ENCODE data around the gene PSAP.

PSAP gene

DNA sequence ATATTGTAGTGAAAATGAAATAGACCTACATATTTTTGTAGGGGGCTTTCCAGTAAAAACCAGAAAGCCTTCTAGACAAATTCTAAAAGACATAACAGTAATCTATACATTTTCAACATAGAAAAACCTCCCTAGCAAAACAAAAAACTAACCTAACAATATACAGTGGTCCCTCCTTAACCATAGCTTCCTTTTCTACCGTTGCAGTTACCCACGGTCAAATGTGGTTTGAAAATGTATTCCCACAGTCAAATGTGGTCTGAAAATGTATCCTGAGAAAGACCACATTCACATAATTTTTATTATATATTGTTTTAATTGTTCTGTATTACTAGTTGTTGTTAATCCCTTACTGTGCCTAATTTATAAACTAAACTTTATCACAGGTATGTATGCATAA, 6.4 kb downstream of the PSAP start:
- DNase-seq (ENCODE audit: low read depth), result no peak

DNA sequence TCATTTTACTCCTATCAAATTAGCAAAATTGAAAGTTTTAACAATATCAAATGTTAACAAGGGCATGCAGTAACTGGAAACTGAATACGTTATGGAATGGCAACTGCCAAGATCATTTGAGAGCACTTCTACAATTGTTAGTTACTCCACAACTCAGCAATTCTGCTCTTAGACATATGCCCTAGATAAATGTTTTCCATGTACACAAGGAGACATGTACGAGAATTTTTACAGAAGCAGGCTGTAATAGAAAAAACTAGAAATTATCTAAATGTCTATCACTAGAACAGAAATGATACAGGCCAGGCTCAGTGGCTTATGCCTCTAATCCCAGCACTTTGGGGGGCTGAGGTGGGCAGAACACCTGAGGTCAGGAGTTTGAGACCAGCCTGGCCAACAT, 7.0 kb downstream of the PSAP start:
- no peak for DNase-seq (ENCODE audit: low read depth)

DNA sequence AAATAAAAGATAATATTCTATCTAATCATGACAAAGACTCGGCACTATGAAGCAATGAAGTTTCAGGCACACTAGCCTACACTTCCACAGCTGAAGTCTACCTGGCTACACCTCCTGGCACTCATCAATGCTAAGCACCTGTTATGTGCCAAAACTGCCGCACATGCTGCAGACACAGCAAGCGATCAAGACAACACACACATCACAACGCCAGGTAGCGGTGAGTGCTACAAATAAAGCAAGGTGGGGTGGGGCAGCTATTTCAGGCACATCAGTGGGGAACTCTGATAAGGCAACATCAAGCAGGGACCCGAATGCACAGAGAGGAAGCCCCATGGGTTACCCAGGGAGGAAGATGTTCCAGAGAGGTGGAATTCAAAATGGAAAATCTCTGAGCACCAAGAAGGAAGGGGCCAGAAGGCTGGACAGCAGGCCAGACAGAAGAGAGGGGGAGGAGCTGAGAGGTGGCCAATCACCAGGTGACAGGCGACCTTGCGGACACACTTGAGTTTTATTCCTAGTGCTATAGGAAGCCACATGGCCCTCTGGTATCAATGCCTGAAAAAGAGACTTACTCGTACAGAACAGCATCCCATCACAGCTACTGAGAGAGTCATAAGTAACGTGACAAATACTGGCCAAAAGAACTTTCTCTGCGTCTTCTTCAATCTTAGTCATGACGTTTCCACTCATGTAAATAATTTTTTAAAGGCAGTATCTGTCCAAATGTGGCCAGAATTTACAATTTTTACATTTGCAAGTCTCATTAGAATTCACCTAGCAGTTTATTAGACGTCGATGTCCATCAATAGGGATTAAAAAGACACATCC, 8.0 kb downstream of the PSAP start:
- DNase-seq (ENCODE audit: low read depth), result no peak

DNA sequence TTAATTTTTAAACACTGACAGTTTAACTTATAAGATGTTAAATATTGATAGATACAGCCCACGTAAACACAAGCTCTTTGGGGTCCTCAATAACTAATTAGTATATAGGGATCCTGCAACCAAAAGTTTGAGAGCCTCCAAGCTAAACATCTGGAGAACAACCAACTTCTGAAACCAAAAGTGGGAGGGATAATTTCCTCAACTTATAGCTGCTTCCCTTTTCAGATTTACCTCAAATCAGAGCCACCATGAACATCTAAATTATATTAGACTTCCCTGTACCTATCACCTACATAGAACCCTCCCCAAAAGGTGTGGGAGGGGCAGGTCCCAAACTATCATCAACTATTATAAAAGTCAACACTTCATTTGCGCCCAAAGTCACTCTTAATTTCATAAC, 8.6 kb downstream of the PSAP start:
- no peak for DNase-seq (ENCODE audit: low read depth)

DNA sequence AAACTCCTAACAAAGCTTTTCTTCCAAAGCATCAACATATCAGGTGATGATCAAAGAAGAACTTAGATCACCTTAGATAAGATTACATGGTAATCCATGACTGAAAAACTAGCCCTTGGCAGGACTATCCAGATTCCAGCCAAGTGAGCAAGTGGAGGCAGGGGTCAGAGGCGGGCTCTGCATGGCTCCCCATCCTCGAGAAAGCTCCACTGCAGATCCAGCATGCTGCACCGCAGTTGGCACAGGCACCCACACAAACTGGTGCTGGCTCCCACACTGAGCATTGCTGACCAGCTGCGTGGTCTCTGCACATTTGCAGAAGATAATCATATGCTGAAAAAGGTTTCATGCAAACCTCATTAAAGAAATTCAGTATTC, 10.1 kb downstream of the PSAP start:
- DNase-seq (ENCODE audit: low read depth), result no peak

DNA sequence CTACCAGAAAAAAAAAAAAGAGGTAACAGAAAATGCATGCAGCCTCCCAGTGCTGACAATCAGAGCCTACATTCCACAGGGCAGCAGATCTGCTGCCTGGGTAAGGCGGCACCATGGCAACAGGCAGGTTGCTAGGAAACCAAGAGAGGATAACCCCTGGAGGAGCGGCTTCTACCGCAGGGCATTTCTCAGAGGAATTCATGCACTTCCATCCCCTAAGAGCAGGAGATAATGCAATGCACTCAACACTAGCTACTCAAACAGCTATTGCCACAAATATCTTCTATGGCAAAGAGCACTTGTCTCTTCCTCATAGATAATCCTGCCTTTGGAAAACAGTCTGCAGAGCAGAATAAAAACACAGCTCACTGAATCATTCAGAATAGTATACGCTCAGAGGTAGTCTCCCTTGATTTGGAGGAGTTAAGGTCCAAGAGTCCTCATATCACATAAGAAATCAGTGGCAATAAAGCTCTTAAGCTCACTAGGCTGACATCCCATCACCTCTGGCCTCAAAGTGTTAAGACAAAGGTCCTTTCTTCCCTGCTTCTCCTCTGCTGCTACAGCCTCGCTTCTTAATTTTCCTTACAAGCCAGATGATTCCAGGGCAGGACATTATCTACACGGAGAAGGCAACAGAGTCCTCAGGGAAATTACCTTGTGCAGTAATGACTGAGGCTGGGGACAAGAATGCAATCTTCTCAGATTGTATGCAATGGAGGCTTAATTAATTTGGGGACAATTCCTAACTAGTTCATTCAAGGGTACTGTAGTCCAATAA, 10.7 kb downstream of the PSAP start:
- DNase-seq (ENCODE audit: low read depth), result no peak

DNA sequence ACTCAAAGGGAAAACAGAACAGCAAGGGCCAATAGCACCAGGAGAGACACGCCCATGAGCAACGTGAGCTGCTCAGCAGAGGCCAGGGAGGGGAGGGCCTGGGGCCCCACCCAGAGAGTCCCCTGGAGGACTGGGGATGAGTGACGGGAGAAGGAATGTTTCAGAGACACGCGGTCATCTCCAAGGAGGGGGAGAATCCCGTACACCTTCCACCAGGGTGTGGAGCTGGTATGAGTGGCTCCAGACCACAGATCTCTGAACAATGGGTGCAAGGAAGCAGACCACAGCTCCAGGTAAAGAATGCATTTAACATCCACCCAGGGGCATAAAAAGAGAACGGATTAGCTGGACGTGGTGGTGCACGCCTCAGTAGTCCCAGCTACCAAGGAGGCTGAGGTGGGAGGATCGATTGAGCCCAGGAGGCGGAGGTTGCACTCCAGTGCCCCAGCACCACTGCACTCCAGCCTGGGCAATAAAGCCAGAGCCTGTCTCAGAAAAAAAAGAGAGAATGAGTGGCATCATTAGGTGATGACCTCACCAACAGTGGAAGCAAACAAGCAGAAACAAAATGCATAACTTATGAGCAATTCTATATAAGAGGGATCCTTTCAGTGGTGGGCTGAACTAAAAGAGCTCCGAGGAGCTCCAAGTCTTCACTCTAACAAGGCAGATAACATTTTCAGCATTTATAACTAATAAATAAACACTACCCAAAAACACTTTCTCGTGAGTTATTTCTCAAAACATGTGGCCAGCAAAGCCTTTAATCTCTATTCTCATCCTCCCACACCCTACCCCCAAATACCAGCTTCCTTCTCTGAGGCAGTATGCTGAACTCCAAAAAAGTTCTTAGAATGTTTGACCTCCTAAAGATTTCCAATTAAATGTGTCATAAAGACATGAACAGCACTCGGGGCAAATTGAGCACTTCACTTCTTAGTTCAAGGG, 12.5 kb downstream of the PSAP start:
- no peak for DNase-seq (ENCODE audit: low read depth)

DNA sequence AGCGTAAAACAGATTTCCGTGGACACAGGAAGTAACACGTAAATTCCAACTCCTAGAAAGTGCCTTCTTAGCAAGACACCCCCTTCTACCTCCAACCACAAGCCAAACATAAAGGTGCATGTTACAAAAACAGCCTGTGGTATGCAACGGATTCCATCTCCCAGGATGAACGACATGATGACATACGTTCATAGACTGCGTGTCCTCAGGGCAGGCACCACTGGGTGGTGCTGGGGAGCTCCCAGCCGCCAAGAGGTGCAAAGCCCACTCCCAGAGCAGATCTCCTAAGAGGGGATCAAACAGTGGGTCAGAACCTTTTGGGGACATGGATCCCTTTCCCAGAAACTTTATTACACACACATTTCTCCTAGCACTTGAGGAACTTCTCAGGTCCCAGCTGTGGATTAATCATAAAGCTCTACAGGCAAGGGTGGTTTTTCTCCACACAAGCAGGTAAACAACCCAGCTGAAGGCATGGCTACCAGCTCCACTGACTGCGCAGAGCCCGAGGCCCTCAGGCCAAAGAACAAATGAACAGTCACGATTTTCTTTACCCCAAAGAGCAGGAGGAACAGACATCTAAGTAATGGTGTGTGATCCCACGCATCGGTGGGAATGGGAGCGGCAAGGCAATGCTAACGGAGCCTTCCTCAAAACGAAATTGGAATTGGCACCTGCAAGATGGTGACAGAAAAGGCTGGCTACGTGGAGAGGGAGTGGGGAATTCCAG, 13.8 kb downstream of the PSAP start:
- no peak for DNase-seq (ENCODE audit: low read depth)

DNA sequence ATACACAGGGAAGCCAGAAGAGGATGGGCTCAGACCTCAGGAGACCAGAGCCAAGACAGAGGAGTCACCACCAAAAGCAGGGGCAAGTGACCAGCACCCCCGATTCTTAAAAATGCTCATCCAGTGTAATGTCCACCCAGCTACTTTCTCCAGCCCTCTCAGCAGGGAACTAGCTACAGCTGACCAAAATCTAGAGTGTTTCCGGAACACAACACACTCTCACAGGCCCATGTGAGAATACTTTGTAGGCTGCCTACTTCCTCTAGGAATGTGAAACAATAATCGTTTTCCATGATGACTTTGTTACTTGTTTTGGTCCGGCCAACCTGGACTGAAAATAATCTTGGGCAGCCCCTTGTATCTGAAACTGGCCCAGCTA, 14.5 kb downstream of the PSAP start:
- DNase-seq (ENCODE audit: low read depth), result no peak

DNA sequence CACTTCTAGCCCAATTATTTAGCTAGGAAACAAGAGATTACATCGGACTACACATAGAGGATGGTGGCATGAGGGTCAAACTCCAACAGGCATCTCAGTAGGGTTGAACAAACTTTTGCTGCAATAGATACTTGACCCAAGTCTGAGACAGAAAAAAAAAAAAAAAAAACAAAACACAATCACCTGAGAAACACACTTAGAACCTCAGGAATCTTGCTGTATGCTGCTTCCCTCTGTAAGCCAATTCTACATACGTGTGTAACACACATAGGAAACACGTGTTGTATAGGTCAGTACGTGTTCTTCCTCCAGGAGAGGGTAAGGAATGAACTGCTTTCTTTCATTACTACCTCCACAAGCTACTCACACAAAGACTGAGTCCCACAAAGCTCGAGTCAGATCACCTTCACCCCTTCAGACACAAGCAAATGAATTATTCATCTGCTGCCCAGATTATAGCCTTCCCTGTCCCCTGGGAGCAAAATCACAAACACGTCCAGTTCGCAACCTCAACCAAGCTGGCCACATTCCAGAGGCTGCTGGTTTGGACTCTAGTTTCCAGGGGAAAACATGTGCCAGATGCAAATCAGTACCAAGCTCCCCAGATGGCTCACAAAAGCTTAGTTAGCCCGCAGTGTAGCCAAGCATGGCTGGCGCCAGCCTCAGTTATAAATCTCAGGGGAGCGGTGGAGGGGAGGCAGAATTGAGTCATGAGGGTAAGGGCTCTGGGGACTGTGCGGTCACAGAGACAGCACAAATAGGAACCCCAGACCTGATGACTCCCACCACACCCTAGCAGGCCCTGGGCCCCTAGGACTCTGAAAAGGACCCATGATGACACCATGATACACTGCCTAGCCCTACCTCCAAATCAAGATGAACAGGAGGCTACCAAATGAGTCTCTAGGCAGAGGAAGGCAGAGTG, 15.1 kb downstream of the PSAP start:
- DNase-seq (ENCODE audit: low read depth), result no peak

DNA sequence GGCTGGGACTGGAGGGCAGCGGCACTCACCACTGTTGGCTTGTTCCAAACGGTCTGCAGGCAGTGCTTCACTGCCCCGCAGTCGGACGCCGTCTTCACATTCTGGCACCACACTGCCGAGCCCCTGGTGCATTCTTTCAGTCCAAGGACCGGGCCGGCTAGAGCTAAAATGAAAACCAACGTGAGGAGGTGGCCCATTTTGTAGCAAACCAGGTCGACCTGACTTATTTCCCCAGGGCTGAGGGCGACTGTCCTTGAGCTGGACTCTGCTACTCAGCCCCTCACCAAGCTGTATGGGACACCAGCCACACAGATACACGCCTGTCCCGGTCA, 16.7 kb downstream of the PSAP start:
- no peak for DNase-seq (ENCODE audit: low read depth)

DNA sequence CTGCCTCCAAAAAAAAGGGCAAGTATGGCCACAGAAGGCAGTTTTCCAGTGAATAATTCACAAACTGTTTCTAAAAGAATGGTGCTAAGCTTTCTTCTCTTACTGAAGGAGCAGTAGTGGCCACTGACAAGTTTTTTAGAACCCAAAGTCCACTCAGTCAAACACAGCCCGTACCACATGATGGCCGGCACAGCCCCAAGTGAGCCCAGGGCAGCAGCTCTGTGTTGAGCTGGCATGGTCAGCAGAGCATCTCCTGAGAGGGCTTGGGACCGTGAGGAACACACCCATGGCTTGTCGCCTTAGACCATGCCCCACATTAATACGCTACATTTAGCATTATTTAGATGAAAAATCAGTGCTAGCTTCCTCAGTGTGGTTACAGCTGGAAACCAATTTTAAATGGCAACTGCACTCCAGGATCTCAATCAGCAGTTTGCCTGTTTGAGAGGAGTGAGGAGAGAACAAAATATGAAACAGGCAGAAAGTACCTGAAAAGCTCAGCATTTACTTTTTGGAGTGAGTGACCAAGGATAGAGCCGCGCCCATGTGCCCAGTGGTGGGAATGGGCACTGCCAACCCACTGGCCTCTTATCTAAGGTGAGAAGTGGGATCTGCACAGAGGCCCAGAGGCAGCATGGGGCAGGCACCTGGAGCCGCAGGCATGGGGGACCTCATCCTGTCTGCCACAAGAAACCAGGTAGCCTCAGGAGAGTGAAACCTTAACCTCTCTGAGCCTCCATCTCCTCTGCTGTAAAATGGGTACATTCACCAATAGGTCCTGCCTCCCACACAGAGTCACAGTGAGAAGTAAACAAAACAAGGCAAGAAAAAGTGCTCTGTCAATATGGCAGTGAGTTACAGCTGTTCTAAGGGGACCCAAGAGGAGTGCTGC, 17.4 kb downstream of the PSAP start:
- DNase-seq (ENCODE audit: low read depth), result no peak

DNA sequence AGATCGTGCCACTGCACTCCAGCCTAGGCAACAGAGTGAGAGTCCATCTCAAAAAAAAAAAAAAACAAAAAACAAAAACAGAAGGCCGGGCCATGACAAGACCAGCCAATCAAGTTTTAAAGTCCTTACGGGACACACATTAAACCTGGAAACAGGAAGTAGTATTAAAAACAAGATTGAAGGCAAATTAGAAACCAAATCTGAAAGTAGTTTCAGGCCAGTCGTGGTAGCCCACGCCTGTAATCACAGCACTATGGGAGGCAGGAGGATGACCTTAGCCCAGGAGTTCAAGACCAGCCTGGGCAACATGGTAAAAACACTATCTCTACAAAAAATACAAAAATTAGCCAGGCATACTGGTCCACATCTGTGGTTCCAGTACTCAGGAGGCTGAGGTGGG, 18.1 kb downstream of the PSAP start:
- DNase-seq (ENCODE audit: low read depth), result no peak

DNA sequence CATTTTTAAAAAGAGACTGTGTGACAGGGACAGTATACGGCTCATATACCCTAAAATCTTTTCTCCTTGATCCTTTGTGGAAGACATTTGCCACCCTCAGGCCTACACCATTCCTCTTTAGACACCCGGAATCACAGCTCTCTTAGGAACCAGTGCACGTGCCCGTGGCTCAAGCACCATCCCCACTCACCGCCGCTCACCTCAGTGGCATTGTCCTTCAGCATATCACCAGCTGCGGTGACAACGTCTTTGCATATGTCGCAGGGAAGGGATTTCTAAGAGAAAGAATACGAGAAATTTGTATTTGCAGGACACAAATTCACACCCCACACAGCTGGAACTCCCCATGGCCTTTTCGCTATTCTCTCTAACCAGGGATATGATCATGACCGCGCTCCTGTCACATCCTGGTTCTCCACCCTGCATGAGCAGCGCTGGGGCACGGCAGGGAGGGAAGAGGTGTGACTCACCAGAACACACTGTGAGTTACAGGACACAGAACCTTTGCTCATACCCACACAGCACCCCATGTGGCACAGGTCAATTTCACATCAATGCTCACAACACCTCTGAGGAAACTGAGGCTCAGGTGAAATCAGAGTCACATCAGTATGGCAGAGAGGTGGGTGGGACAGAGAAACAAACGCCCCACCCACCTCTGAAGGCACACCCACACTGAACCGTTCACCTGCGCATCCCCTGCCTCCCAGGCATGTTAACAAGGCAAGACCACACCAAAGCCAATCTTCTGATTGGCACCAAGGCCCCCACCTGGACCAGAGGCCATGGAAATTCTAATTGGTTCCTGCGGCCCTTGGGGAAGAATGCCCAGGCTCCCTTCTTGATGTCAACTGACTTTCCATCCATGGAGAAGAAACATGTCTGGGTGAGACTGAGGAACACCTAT, 19.2 kb downstream of the PSAP start:
- no peak for DNase-seq (ENCODE audit: low read depth)

DNA sequence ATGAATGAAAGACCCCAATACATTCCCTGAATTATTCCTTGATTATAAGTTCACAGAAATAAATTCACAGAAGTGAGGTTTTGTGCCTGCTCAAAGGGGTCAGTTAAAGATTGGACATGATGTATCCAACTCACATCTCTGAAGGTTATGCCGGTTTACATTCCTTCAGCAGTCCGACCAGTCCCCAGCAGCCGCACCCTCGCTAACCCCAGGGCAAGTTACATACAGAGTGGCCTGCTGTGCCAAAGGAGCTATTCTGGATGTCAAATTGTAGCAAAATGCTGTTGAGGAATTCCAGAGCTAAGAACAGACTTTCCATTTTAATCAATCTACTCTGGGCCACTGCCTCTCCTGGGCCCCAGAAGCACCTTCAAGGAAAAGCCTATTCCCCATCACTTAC, 20.3 kb downstream of the PSAP start:
- DNase-seq (ENCODE audit: low read depth), result no peak

DNA sequence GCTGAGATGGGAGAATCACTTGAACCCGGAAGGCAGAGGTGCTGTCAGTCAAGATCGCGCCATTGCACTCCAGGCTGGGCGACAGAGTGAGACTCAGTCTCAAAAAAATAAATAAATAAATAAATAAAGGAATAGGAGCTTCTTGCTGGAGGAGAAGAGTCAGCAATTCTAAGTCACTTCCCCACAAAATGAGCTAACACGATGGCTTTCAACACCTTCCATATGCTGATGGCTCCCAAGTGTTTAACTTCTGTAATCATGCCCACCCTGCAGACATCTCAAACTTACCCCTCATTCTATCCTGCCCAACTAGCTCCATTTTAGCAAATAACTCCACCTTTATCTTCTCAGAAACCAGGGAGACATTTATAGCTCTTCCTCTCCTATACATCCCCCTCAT, 21.2 kb downstream of the PSAP start:
- DNase-seq (ENCODE audit: low read depth), result no peak

DNA sequence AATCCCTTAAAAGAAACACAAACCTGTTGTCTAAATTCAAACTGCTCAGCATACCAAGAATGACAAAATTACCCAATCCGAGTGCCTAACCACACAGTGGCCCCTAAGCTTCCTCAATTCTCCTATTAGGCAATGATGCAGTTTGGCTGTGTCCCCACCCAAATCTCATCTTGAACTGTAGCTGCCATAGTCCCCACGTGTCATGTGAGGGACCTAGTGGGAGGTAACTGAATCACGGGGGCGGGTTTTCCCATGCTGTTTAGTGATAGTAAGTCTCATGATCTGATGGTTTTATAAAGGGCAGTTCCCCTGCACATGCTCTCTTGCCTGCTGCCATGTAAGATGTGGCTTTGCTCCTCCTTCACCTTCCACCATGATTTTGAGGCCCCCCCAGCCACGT, 21.9 kb downstream of the PSAP start:
- DNase-seq (ENCODE audit: low read depth), result no peak

DNA sequence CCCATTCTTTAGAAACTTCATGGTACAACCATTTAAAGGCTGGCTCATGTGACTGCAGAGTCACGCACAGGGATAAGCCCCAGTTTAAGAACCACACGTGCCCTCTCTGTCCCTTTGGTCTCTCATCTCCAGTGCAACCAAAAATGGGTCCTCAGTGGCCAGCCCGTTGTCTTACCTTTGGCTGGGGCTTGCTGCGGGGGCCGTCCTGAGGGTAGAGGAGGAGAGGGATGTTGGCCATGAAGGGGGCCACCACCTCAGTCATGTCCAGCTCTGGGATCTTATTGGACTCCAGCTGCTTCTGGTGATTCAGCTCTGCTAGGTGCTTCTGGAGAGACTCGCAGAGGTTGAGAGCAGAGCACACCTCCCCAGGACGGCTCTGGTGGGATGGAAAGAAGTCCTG, 22.3 kb downstream of the PSAP start:
- no peak for DNase-seq (ENCODE audit: low read depth)

DNA sequence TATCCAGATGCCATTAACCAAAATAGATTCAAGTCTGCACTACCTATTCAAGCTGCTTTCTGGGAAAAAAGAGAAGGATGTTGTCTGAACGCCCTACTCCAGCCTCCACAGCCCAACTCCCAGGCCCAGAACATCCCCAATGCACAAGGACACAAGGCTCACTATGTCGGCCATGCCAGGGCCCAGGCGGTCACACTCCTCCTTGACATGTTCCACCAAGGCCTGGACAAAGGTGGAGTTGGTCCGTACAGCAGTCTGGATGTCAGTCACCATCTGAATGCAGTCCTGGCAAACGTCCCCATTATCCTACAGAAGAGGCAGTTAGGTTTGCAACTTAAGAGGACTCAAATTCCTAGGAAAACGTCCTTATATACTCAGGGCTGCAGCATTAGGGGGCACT, 23.2 kb downstream of the PSAP start:
- no peak for DNase-seq (ENCODE audit: low read depth)

Data from activated T-helper 1 cell treated with Interleukin-2 at 50 U/mL for 16 hours (primary cell).